ENCODE results near the gene MESD. TPM values are rescaled to one million over a fixed set of nuclear protein-coding genes. Genes with fewer than 3 reads are reported as not detected.
"Not testable (repeated sequence)": the region's sequence is repeated elsewhere in the genome, so short reads cannot be mapped to it uniquely, and the experiment has no call there.

MESD gene
- total RNA-seq, 3 donors from 2014 or later (not counting 1 experiment from before 2014, with no cell fraction given) = 14.7 to 26.0 (median 24.5) TPM

GRCh38 chr15:80958818-80959495, 30.7 kb downstream of the MESD start:
- DNase-seq = no peak
- Histone ChIP-seq H3K36me3 (ENCODE audit: control insufficient read depth, insufficient read depth, low read length) (peaks cover 2% of the 10 kb centered on the region), H3K4me1 (ENCODE audit: control insufficient read depth, insufficient read depth, low read length) (no peaks in the 10 kb centered on the region), H3K27ac (ENCODE audit: low read length) (no peak overlapping the region), H3K4me3 (ENCODE audit: low read length) (no peak overlapping the region), H3K9me3 (ENCODE audit: control insufficient read depth, insufficient read depth, low read length) (no peaks in the 10 kb centered on the region), H3K27me3 (ENCODE audit: control insufficient read depth, insufficient read depth, low read length) (no peaks in the 10 kb centered on the region)
- peaks cover 23 to 31% of the 10 kb centered on the region in 2 donors for H3K4me1 Mint-ChIP-seq
- no peak for TF ChIP-seq CTCF (IDR thresholded peaks at IDR 0.05)
- intact Hi-C loops (cut with micrococcal nuclease) = no loop called here
- H3K27me3 Mint-ChIP-seq (ENCODE audit: low read depth in 2 of 2) = no peaks in the 10 kb centered on the region
- H3K4me3 Mint-ChIP-seq = no peak overlapping the region
- WGBS (ENCODE audit: insufficient coverage) = 93% methylated on average over 9 of the region's 9 CpGs
- no peaks in the 10 kb centered on the region for H3K9me3 Mint-ChIP-seq
- ATAC-seq = no peak
- no peak overlapping the region for H3K27ac Mint-ChIP-seq
- H3K36me3 Mint-ChIP-seq = no peaks in the 10 kb centered on the region

- Mint-ChIP-seq H3K4me3 (no peak overlapping the region), H3K36me3 (no peaks in the 10 kb centered on the region), H3K27ac (peak overlapping the region in 1 of 2 donors; percentile 66), H3K27me3 (ENCODE audit: low read depth in 2 of 2) (no peaks in the 10 kb centered on the region), H3K4me1 (peaks cover 23 to 36% of the 10 kb centered on the region in 2 donors), H3K9me3 (no peaks in the 10 kb centered on the region)
- H3K4me1 ChIP-seq (ENCODE audit: control insufficient read depth, insufficient read depth, low read length) = no peaks in the 10 kb centered on the region
- ATAC-seq (no peak), DNase-seq (no peak)
- H3K27ac ChIP-seq (ENCODE audit: low read length) = no peak overlapping the region
- intact Hi-C loops (cut with micrococcal nuclease) = no loop called here
- no peaks in the 10 kb centered on the region for H3K9me3 ChIP-seq (ENCODE audit: control insufficient read depth, insufficient read depth, low read length)
- peaks cover 2% of the 10 kb centered on the region for H3K36me3 ChIP-seq (ENCODE audit: control insufficient read depth, insufficient read depth, low read length)
- 93% methylated on average over 2 of the region's 2 CpGs for WGBS (ENCODE audit: insufficient coverage)
- H3K27me3 ChIP-seq (ENCODE audit: control insufficient read depth, insufficient read depth, low read length) = no peaks in the 10 kb centered on the region
- TF ChIP-seq CTCF (IDR thresholded peaks at IDR 0.05) = no peak
- H3K4me3 ChIP-seq (ENCODE audit: low read length) = no peak overlapping the region
Observed at GRCh38 chr15:80957976-80958375, 31.6 kb downstream of the MESD start.

- DNase-seq = no peak
Observed at GRCh38 chr15:80957556-80957955, 32.1 kb downstream of the MESD start.

GRCh38 chr15:80955571-80956452, 33.8 kb downstream of the MESD start:
- H3K36me3 Mint-ChIP-seq; H3K4me3 ChIP-seq (ENCODE audit: low read length); H3K27me3 Mint-ChIP-seq (ENCODE audit: low read depth in 2 of 2); H3K9me3 Mint-ChIP-seq; DNase-seq; H3K27me3 ChIP-seq (ENCODE audit: control insufficient read depth, insufficient read depth, low read length); H3K4me3 Mint-ChIP-seq; H3K4me1 ChIP-seq (ENCODE audit: control insufficient read depth, insufficient read depth, low read length); intact Hi-C loops (cut with micrococcal nuclease); H3K27ac ChIP-seq (ENCODE audit: low read length); H3K9me3 ChIP-seq (ENCODE audit: control insufficient read depth, insufficient read depth, low read length): not testable (repeated sequence)
- Mint-ChIP-seq H3K27ac (peak overlapping the region in 1 of 2 donors; percentile 24), H3K4me1 (peaks cover 12 to 29% of the 10 kb centered on the region in 2 donors)
- H3K36me3 ChIP-seq (ENCODE audit: control insufficient read depth, insufficient read depth, low read length) = peaks cover 18% of the 10 kb centered on the region
- 78% methylated on average over 13 of the region's 19 CpGs for WGBS (ENCODE audit: insufficient coverage)
- ATAC-seq = peak in 2 of 3 donors; percentile 51 to 75

More at GRCh38 chr15:80957556-80957955, 32.1 kb downstream of the MESD start:
- Histone ChIP-seq H3K9me3 (ENCODE audit: control insufficient read depth, insufficient read depth, low read length) (no peaks in the 10 kb centered on the region), H3K4me1 (ENCODE audit: control insufficient read depth, insufficient read depth, low read length) (no peaks in the 10 kb centered on the region), H3K36me3 (ENCODE audit: control insufficient read depth, insufficient read depth, low read length) (peaks cover 4% of the 10 kb centered on the region), H3K27ac (ENCODE audit: low read length) (no peak overlapping the region), H3K4me3 (ENCODE audit: low read length) (no peak overlapping the region), H3K27me3 (ENCODE audit: control insufficient read depth, insufficient read depth, low read length) (no peaks in the 10 kb centered on the region)
- H3K4me1 Mint-ChIP-seq = peaks cover 19 to 35% of the 10 kb centered on the region in 2 donors
- no peaks in the 10 kb centered on the region for H3K9me3 Mint-ChIP-seq
- H3K36me3 Mint-ChIP-seq = no peaks in the 10 kb centered on the region
- H3K27ac Mint-ChIP-seq = peak overlapping the region in 1 of 2 donors; percentile 66
- no peak for ATAC-seq
- intact Hi-C loops (cut with micrococcal nuclease) = no loop called here
- no peak for TF ChIP-seq CTCF (IDR thresholded peaks at IDR 0.05)
- no peaks in the 10 kb centered on the region for H3K27me3 Mint-ChIP-seq (ENCODE audit: low read depth in 2 of 2)
- H3K4me3 Mint-ChIP-seq = no peak overlapping the region
- 86% methylated on average over 2 of the region's 2 CpGs for WGBS (ENCODE audit: insufficient coverage)

Data from natural killer cell (primary cell).